ENCODE data around the gene DCST1. TPM values are rescaled to one million over a fixed set of nuclear protein-coding genes. Genes with fewer than 3 reads are reported as not detected.

DCST1 gene
- total RNA-seq, 1 experiment from 2014 or later = 0.22 TPM

DNA sequence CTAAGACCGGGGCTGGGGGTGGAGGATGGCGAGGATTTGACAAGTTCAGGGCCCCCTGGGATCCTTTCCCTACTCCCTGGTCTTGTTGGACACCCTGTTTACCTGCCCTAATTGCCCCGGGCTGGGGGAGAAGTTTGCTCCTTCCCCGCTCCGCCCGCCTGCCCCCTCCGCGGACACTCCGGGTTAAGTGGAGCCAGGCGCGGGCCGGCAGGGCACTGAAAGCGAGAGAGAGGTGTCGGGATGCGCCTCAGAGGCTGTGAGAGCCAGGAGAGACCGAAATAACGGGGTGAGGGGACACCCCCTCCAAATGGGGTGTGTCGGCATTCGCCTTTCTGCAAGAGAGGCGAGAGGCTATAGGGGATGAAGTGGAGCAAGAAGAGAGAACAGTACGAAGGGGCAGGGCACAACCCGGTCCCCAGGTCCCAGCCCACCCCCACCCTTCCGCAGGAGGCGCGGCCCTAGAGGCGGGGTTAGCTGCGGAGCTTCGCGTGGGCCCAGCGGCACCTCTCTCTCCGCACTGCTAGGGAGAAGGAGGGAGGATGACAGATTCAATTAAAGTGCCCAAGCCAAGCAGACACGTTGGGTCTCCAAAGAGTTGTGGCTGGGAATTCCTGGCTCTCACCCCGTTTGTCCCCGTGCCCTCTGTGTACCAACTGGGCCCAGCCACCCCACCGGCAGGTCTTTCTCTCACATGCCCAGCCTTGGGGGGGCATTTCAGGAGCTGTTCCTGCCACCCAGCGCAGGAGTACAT, 48.9 kb downstream of the DCST1 start:
- TF ChIP-seq EZH2 (IDR thresholded peaks at IDR 0.05; ENCODE audit: low read depth) (no peak), CTCF (conservative IDR thresholded peaks at IDR 0.05) (no peak)
- ChIA-PET CTCF (interaction anchor here (0.6 to 1.2 kb wide), 3 partner anchors 23 to 87 kb away, joined by 7 to 9 read pairs (median 7); no protein-coding TSS in a partner anchor), POLR2A (ENCODE audit: unreplicated experiment) (interaction anchor here (0.6 kb wide), 2 partner anchors 80 to 88 kb away, joined by 4 to 14 read pairs; partner anchors contain the start of gene ZBTB7B)
- H3K27ac ChIP-seq = no peak overlapping the region
- H3F3A ChIP-seq (ENCODE audit: insufficient read depth, low read depth) = peaks cover 40% of the 10 kb centered on the region; the same call in 1 of the 2 replicates
- no peak for DNase-seq
- H4K20me1 ChIP-seq (ENCODE audit: insufficient read depth) = no peaks in the 10 kb centered on the region
- H3K36me3 ChIP-seq (ENCODE audit: low read depth) = no peaks in the 10 kb centered on the region
- peak overlapping the region; percentile 14; the same call in 1 of the 2 replicates for H3K4me3 ChIP-seq
- intact Hi-C loops (cut with micrococcal nuclease; ENCODE audit: unreplicated experiment) = loop anchor here (1.0 kb wide), 1 partner anchor 598 kb away; no protein-coding TSS in a partner anchor
- H3K9me2 ChIP-seq (ENCODE audit: insufficient read depth) = no peaks in the 10 kb centered on the region
- H2AFZ ChIP-seq = no peak overlapping the region
- no peaks in the 10 kb centered on the region for H3K9me3 ChIP-seq (ENCODE audit: insufficient read depth, low read depth)
- BruUV-seq (replicated peaks) = no TSS peak
- peaks cover 67% of the 10 kb centered on the region for H3K4me1 ChIP-seq (replicated peaks; ENCODE audit: insufficient read depth)
- H3K27me3 ChIP-seq (ENCODE audit: insufficient read depth, low read depth) = peaks cover 35% of the 10 kb centered on the region
- H3K4me2 ChIP-seq = peak overlapping the region; percentile 84
- H3K79me2 ChIP-seq (ENCODE audit: low read depth) = no peaks in the 10 kb centered on the region

DNA sequence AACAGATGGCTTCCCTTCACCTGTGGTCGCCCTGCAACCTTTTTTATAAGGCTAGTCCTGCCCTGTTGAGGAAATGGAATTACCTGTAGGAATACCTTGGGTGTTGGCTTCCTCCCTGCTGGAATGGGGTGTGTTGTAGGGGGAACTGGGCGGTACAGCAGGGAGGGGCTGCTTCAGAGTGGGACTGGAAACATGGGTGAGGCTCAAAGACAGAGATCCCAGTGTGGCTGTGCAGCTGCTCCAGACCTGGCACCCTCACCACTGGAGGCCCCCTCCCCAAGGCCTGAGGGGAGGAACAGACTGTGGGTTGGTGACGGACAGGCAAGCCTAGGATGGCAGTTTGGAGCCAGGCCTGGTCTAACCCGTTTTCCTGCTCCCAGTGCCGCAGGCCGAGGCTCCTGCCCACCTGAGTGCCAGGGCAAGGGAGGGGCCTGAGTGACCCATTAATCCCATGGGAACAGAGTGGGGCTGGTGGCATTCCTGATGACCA, 49.5 kb downstream of the DCST1 start:
- H3F3A ChIP-seq (ENCODE audit: insufficient read depth, low read depth) = peaks cover 33% of the 10 kb centered on the region; the same call in 1 of the 2 replicates
- no peak for TF ChIP-seq EZH2 (IDR thresholded peaks at IDR 0.05; ENCODE audit: low read depth)
- ChIA-PET POLR2A (ENCODE audit: unreplicated experiment) (interaction anchor here (0.6 kb wide), 1 partner anchor 88 kb away, joined by 14 read pairs; no protein-coding TSS in a partner anchor), CTCF (interaction anchor here (0.6 to 1.2 kb wide), 2 partner anchors 24 to 68 kb away, joined by 7 to 9 read pairs; no protein-coding TSS in a partner anchor)
- H3K9me2 ChIP-seq (ENCODE audit: insufficient read depth) = no peaks in the 10 kb centered on the region
- BruUV-seq (replicated peaks) = no TSS peak
- no peaks in the 10 kb centered on the region for H3K9me3 ChIP-seq (ENCODE audit: insufficient read depth, low read depth)
- H4K20me1 ChIP-seq (ENCODE audit: insufficient read depth) = no peaks in the 10 kb centered on the region
- peaks cover 61% of the 10 kb centered on the region for H3K4me1 ChIP-seq (replicated peaks; ENCODE audit: insufficient read depth)
- H3K27me3 ChIP-seq (ENCODE audit: insufficient read depth, low read depth) = peaks cover 35% of the 10 kb centered on the region
- DNase-seq = peak; percentile 70 to 73
- no peak overlapping the region for H3K27ac ChIP-seq
- no peaks in the 10 kb centered on the region for H3K79me2 ChIP-seq (ENCODE audit: low read depth)
- 0 out of 2 replicates have a peak overlapping the region, but pooled peaks have one; percentile 36 for H2AFZ ChIP-seq
- peak overlapping the region; percentile 84 for H3K4me2 ChIP-seq
- no peaks in the 10 kb centered on the region for H3K36me3 ChIP-seq (ENCODE audit: low read depth)
- intact Hi-C loops (cut with micrococcal nuclease; ENCODE audit: unreplicated experiment) = loop anchor here (1.0 kb wide), 1 partner anchor 599 kb away; no protein-coding TSS in a partner anchor
- H3K4me3 ChIP-seq = peak overlapping the region; percentile 14; the same call in 1 of the 2 replicates

DNA sequence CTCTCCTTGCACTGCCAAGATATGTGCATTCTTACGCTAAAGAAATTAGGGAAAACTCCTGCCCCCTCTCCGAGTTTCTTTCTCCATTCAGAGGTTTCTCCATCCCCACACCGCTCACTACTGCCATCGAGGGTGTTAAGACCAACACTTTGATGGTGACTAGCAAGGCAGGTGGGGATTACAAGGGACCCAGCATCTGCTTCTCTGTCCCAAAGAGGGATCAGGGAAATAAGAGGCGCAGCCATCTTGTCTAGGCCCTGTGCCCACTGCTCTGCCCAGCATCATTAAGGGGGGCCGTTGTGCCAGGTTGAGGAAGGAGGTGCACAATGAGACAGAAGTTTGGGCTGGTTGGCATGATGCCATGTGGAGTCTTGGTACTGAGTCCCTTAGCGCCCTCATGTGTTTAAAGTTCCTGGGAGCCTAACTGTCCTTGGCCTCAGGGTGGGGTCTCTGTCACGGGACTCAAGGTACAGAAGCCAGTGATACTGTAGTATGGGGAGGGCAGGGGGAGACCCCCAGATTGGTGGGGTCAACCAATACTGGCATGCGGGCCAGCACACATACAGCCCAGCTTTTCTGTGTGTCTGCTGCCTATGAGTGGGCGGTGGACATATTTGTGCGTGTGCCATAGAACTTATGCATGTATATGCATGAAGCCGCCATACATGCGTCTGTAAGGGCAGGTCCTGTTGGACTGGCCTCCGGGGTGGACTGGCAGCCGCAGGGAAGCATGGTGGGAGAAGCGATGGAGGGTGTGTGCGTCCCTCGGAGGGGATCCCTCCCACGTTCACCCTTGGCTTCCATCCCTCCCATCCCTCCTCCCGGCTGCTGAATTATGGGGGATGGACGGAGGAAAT, 50.5 kb downstream of the DCST1 start:
- H3K4me2 ChIP-seq = peak overlapping the region; percentile 84
- peak overlapping the region; percentile 70; the same call in 1 of the 2 replicates for H3K4me3 ChIP-seq
- H3K79me2 ChIP-seq (ENCODE audit: low read depth) = no peaks in the 10 kb centered on the region
- peaks cover 32% of the 10 kb centered on the region for H3K27me3 ChIP-seq (ENCODE audit: insufficient read depth, low read depth)
- TF ChIP-seq EZH2 (IDR thresholded peaks at IDR 0.05; ENCODE audit: low read depth) (no peak), CTCF (conservative IDR thresholded peaks at IDR 0.05) (no peak)
- BruUV-seq (replicated peaks) = no TSS peak
- peak in 1 of 2 experiments; percentile 24 for DNase-seq
- CTCF ChIA-PET = interaction anchor here (1.2 to 1.3 kb wide), 2 partner anchors 25 to 45 kb away, joined by 5 to 9 read pairs; no protein-coding TSS in a partner anchor
- peaks cover 58% of the 10 kb centered on the region for H3K4me1 ChIP-seq (replicated peaks; ENCODE audit: insufficient read depth)
- no peak overlapping the region for H3K27ac ChIP-seq
- H3K36me3 ChIP-seq (ENCODE audit: low read depth) = no peaks in the 10 kb centered on the region
- no peaks in the 10 kb centered on the region for H4K20me1 ChIP-seq (ENCODE audit: insufficient read depth)
- H3F3A ChIP-seq (ENCODE audit: insufficient read depth, low read depth) = peaks cover 31% of the 10 kb centered on the region; the same call in 1 of the 2 replicates
- no peaks in the 10 kb centered on the region for H3K9me3 ChIP-seq (ENCODE audit: insufficient read depth, low read depth)
- no peak overlapping the region for H2AFZ ChIP-seq
- intact Hi-C loops (cut with micrococcal nuclease; ENCODE audit: unreplicated experiment) = loop anchor here (1.0 to 2.0 kb wide), 9 partner anchors 21 to 600 kb away; partner anchors contain the start of genes EFNA4, PMVK, SLC50A1 and ZBTB7B
- POLR2A ChIA-PET (ENCODE audit: unreplicated experiment) = interaction anchor here (0.6 to 0.7 kb wide), 3 partner anchors 32 to 1110 kb away, joined by 3 to 7 read pairs (median 4); partner anchors contain the start of gene SLC25A44
- H3K9me2 ChIP-seq (ENCODE audit: insufficient read depth) = no peaks in the 10 kb centered on the region
